Sciatic nerve (tissue), 2 donors: ENCODE measurements around the gene TMEM190. TPM values are rescaled to one million over a fixed set of nuclear protein-coding genes. Genes with fewer than 3 reads are reported as not detected.
"Not testable (repeated sequence)": the region's sequence is repeated elsewhere in the genome, so short reads cannot be mapped to it uniquely, and the experiment has no call there.

ENCODE experiments used
- ATAC-seq: fragments of 200-7000 bp; cut with Tn5 transposase; one replicate; pipeline ENCODE4 v1.9.1; 2020; ENCODE audit warnings: mild to moderate bottlenecking, moderate library complexity
- DNase-seq: peaks from one replicate; pipeline ENCODE4 v3.0.0-alpha.2; 2020; ENCODE audit warnings: low spot score
- intact Hi-C: fragments of 100-400 bp; cut with DNase I; formaldehyde crosslinking; loops from one replicate; pipeline ENCODE4 v1.14.2; 2022
- total RNA-seq: library from RNA; stranded (reverse); fragmentation: NEBNext Ultra II Directional; extraction: Animal tissue kit (Norgen Biotek cat#: 25700); gene quantifications from one replicate; pipeline ENCODE4 v1.2.1, GENCODE V29; 2021
- donor health status: DM: no; HTN: no; CAD: no.
- donor health status: DM: no; HTN: no; CAD: no.

TMEM190 gene
- total RNA-seq, result not detected

DNA sequence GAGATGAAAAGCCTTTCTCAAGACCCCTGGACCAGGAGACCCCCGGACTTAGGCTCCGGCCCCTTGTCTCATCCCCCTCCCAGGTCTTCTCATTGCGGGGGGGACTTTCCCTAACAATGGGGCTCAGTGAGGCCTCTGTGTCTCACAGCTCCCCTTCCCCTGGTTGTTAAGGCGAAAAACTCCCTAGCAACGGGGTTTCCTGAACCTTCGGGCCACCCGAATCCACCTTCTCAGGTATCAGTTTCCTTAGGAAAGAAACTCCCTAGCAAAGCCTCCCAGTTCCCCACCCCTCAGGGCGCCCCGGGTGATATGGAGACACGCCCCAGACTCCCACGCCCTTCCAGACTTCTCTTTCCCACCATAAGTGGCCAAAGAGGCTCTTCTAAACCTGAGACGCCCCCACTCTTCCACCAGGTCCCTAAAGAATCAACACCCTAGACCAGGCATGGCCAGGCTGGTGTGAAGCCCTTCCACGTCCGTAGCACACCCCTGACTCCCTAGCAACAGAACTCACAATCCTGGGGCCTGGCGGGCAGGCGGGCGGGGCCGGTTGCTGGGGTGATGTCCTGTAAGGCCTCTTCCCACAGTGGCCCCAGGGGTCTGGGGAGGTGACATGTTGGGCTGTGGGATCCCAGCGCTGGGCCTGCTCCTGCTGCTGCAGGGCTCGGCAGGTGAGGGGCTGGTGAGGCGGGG lies at the start of gene TMEM190:
TMEM190 (plus strand) TSS at position 586 of the 693 bp plus-strand sequence; CDS start at position 614, 28 bp downstream.
- DNase-seq, result no peak
- no peak for ATAC-seq
- intact Hi-C loops, result no loop called here

- ATAC-seq, intact Hi-C loops, DNase-seq: not testable (repeated sequence)
These were observed 47.8 kb upstream of the TMEM190 start for GRCh38 chr19:55328774-55329318.

- intact Hi-C loops, ATAC-seq, DNase-seq: not testable (repeated sequence)
These were observed 46.8 kb upstream of the TMEM190 start for GRCh38 chr19:55329791-55330190.

GRCh38 chr19:55333870-55334269 lies 42.8 kb upstream of the TMEM190 start:
- intact Hi-C loops, result no loop called here

DNA sequence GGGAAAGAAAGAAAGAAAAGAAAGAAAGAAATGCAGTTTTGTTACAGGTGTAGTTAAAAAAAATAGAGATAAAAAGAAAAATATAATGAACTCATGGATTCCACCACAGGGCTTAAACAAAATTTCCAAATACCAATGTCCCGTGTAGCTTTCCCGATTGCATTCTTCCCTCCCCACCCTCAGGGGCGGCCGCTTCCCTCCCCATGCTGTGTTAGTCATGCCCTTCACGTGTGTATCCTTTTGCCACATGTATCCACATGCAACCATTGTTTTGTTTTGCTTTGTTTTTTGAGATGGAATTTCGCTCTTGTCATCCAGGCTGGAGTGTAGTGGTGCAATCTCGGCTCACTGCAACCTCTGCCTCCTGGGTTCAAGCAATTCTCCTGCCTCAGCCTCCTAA lies 40.5 kb upstream of the TMEM190 start:
- ATAC-seq, result no peak
- intact Hi-C loops, result no loop called here
- no peak for DNase-seq

More at GRCh38 chr19:55333870-55334269, 42.8 kb upstream of the TMEM190 start:
- DNase-seq (no peak), ATAC-seq (no peak)

DNA sequence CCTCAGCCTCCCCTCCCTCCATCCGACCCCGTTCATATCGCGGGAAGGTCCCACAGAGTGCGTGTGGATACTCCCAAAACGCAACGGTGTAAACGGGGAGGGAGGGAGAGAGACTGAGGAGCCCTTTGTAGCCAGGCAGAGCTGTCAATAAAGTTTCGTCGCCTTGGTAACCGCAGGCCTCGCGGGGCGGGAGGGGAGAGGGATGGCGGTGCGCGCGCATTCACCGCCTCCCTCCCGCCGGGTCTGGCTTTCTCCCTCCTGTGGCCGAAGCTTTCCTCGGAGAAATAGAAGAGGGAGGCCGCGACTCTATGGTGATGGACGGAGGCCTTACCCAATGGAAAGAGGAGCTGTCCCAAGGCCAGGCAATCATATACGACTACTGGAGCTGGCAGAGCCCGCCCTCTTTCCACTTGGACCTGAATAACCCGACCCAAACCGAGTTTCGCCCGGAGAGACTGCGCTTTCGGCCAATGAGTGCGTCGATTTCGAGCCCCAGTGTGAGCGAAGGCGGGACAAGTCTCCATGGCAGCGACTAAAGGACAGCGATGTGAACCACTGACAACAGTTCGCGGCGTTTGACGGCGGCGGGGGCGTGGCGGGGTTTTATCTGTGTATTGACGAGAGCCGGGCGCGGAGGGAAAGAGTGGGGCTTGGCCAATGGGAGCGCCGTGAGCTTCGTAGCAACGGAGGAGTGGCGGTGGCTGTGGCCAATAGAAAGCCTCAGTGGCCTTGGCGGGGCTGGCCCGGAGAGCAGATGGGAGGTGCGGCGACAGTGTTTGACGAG lies 37.3 kb upstream of the TMEM190 start, which contains the start of gene KMT5C:
KMT5C (plus strand) TSS at position 772 of the 784 bp plus-strand sequence. CDS start 2,061 bp downstream, outside the sequence.
- peak; percentile 96 for ATAC-seq
- DNase-seq, result peak; percentile 100
- intact Hi-C loops, result no loop called here

DNA sequence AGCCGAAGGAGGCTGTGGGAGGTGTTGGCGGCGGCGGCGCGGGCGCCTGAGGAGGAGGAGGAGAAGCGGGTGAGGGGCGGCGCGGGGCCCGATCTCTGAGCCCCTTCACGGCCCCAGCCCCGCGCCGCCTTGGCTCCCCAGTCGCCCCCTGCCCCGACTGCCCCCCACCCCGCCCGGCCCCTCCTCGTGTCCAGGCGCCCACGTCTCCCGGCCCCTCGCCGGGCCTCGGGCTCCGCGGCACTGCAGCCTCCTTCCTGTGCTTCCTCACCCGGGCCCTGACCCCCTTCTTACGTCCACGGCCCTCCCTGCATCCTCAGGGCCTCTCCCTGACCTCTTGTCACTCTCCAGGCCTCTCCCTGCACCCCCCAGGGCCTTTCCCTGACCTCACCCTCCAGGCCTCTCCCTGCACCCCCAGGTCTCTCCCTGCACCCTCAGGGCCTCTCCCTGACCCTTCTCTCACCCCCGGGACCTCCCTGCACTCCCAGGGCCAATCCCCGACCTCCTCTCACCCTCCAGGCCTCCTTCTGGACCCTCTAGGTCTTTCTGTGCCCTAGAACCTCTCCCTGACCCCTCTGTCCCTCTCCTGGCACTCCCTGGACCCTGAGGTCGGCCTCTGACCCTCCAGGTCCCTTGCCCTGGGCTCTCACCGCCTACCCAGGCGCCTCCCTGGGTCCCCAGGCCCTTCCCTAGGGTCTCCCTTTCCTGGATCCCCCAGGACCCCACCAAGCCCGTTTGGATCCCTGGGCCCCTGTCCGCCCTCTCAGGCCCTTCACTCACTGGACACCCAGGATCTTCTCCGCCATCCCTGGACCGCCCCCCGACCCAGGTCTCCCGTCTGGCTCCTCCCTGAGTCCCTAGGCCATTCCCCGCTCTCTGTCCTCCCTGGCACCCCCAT lies 36.5 kb upstream of the TMEM190 start:
- intact Hi-C loops, result no loop called here
- DNase-seq, result no peak
- ATAC-seq, result no peak

DNA sequence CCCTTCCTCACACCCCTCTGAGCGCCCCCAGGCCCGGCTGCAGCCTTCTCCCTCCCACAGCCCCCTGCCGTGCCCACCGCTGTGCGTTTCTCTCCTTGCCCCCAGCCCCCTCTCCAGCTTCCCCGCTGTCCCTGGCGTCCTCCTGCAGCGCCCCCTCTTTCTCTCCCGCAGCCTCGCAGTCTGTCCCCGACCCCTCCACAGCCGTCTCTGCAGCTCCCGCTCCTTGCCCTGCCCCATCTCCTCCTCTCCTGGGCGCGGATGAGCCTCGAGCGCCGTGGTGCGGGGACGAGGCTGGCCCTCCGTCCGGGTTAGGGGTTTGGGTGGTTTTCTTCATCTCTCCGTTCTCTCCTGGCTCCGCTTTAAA lies 35.9 kb upstream of the TMEM190 start:
- DNase-seq (no peak), ATAC-seq (no peak)
- intact Hi-C loops, result no loop called here

- DNase-seq (peak; percentile 84), ATAC-seq (no peak)
- intact Hi-C loops, result no loop called here
These were observed 35.4 kb upstream of the TMEM190 start for GRCh38 chr19:55341171-55341588.

- intact Hi-C loops, result no loop called here
- ATAC-seq, result no peak
- DNase-seq, result no peak
These were observed 34.8 kb upstream of the TMEM190 start for GRCh38 chr19:55341595-55342531.

DNA sequence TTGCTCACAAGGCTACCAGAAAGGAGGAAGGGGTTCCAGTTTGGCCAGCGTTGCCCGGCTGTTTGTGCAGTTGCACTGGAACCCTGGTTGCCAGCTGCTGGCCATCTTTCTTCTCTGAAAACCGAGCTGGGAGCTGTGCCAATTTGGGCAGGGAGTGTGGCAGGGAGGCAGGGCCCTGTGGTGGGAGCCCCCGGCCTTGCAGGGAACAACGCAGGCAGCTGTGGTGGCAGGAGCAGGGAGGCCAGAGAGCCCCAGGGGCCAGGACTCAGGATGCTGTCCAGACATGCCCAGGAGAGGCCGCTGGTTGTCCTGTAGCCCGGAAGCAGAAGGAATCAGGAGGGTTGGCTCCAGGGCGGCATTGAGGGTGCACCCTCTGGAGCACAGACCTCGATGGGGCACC lies 32.2 kb upstream of the TMEM190 start:
- intact Hi-C loops, result no loop called here
- DNase-seq (no peak), ATAC-seq (no peak)

DNA sequence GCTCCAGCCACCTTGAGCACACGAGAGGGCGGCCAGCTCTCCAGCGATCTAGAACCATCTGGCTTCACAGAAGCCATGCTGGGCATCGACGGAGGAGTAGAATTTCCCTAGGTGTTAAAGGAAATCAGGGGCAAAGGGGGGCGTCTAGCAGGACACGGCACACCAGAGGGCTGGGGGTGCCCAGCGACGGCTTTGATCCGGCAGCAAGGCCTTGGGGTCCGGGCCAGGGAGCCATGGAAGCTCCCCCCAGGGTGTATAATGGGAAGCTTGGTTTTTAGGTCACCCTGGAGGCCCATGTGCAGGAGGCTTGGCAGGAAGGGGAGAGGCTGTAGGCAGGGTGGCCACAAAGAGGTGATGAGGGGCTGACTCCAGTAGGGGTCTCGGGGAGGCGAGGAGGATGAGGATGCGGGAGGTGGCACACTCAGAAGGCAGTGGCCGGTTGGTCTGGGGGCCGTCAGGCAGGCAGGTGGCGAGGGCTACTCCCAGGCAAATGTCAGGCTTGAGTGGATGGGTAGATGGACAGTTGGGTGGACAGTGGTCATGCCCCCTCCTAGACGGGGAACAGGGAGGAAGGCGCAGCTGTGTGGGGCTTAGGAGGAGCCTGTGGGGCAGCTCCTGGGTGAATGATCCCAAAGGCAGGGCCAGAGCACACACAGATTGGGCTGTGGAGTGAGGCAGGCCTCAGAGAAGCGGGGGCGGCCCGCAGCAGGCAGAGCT lies 31.4 kb upstream of the TMEM190 start:
- intact Hi-C loops, result no loop called here
- ATAC-seq (no peak), DNase-seq (no peak)

- ATAC-seq, result peak; percentile 55
- intact Hi-C loops, result no loop called here
- peak; percentile 81 for DNase-seq
These were observed 30.6 kb upstream of the TMEM190 start for GRCh38 chr19:55345818-55346724.

GRCh38 chr19:55346725-55347441 lies 29.7 kb upstream of the TMEM190 start:
- intact Hi-C loops, result no loop called here
- peak; percentile 23 for ATAC-seq

DNA sequence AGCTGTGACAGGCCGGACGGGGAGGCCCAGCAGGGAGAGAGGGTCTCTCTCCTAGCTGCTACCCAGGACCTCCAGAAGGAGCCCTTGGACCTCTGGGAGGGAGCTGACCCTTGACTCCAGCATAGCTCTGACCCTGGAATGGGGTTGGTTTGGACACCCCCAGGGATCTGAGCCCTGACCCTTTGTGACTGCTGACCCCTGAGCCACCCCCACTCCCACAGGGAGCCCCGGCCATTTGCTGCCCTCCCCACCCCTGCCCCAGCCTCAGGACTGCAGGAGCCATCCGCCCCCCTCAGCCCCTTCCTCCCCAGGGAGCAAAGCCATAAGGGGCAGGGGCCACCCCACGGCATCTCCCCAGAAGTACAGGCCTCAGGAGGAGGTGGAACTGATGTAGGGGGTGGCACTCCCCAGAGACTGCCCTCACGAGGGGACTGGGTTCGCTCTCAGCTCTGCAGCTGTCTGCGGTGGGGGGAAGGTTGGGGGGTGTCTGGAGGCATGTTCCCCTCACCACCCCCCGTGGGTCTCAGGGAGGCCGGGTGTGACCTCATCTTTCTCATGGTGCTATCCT lies 29.1 kb upstream of the TMEM190 start:
- intact Hi-C loops, result no loop called here
- DNase-seq (no peak), ATAC-seq (no peak)

More at GRCh38 chr19:55346725-55347441, 29.7 kb upstream of the TMEM190 start:
- DNase-seq, result no peak
